Uterus (tissue), 4 donors: ENCODE results near the gene GZF1. TPM values are rescaled to one million over a fixed set of nuclear protein-coding genes. Genes with fewer than 3 reads are reported as not detected.

Experiments used
- DNase-seq, 2 donors: peaks; one replicate each; pipeline ENCODE4 v3.0.0-alpha.2; 2019 to 2020
- H3K27ac ChIP-seq, 2 donors: fragments of 200-600 bp; sonication (generic); 1 replicate in 1 of 2; 2 replicates in 1 of 2; pipeline ENCODE4 v1.5.1; 2016 to 2018
- H3K27me3 ChIP-seq, 2 donors: fragments of 200-600 bp; sonication (generic); one replicate each; pipeline ENCODE4 v1.5.1; 2018 to 2019; ENCODE audit warnings: control low read depth in 1 of 2
- H3K36me3 ChIP-seq, 2 donors: fragments of 200-600 bp; sonication (generic); one replicate each; pipeline ENCODE4 v1.5.1; 2019; ENCODE audit warnings: control low read depth in 1 of 2
- H3K4me1 ChIP-seq, 2 donors: fragments of 200-600 bp; sonication (generic); one replicate each; pipeline ENCODE4 v1.5.1; 2018 to 2019; ENCODE audit warnings: control low read depth in 1 of 2
- H3K4me3 ChIP-seq, 2 donors: fragments of 200-600 bp; sonication (generic); 1 replicate in 1 of 2; 2 replicates in 1 of 2; pipeline ENCODE4 v1.5.1; 2018 to 2019; ENCODE audit warnings: mild to moderate bottlenecking in 1 of 2
- H3K9me3 ChIP-seq, 2 donors: fragments of 200-600 bp; sonication (generic); one replicate each; pipeline ENCODE4 v1.5.1; 2019; ENCODE audit warnings: control low read depth in 1 of 2
- CTCF ChIP-seq, 4 experiments: fragments of 200-600 bp in 2 of 4; fragments of 450-650 bp in 2 of 4; sonication (generic) in 2 of 4; IDR thresholded peaks; one replicate each; pipeline ENCODE4 v1.5.1; 2016 to 2019; ENCODE audit warnings: antibody characterized with exemption in 4 of 4, mild to moderate bottlenecking in 2 of 4, moderate library complexity in 1 of 4
- POLR2A ChIP-seq, 2 donors: fragments of 450-650 bp; IDR thresholded peaks; one replicate each; pipeline ENCODE4 v1.6.1; 2016; ENCODE audit warnings: antibody characterized with exemption in 2 of 2, mild to moderate bottlenecking in 1 of 2, moderate library complexity in 1 of 2
- intact Hi-C: fragments of 100-400 bp; cut with DNase I; formaldehyde crosslinking; loops from one replicate; pipeline ENCODE4 v1.15.1; 2023; ENCODE audit warnings: low total_unique reads
- total RNA-seq, 4 donors: library from RNA; depleted of rRNA in 3 of 4; stranded (reverse); fragments of >200 nt in 3 of 4; gene quantifications; one replicate each; pipeline versions ENCODE4 v1.1.0 to v1.2.4, GENCODE V29; 2014 to 2023
- donor health status: DM: yes; HTN: yes; CAD: no.

GZF1 gene
- total RNA-seq, 4 donors from 2014 or later = 5.9 to 24.5 (median 17.6) TPM

GRCh38 chr20:23396950-23397627 is 35.1 kb downstream of the GZF1 start:
- no peaks in the 10 kb centered on the region for H3K27me3 ChIP-seq
- H3K36me3 ChIP-seq = no peaks in the 10 kb centered on the region
- H3K4me1 ChIP-seq = no peaks in the 10 kb centered on the region
- no peak overlapping the region for H3K27ac ChIP-seq
- no peaks in the 10 kb centered on the region for H3K9me3 ChIP-seq
- intact Hi-C loops = no loop called here
- TF ChIP-seq POLR2A (IDR thresholded peaks at IDR 0.05) = no peak
- TF ChIP-seq CTCF (IDR thresholded peaks at IDR 0.05) = no peak
- no peak for DNase-seq
- no peak overlapping the region for H3K4me3 ChIP-seq

GRCh38 chr20:23397961-23398360 is 36.0 kb downstream of the GZF1 start:
- intact Hi-C loops = no loop called here
- DNase-seq = no peak
- TF ChIP-seq CTCF (IDR thresholded peaks at IDR 0.05) = no peak
- no peak for TF ChIP-seq POLR2A (IDR thresholded peaks at IDR 0.05)
- Histone ChIP-seq H3K27me3 (no peaks in the 10 kb centered on the region), H3K4me1 (no peaks in the 10 kb centered on the region), H3K4me3 (no peak overlapping the region), H3K36me3 (no peaks in the 10 kb centered on the region), H3K27ac (no peak overlapping the region), H3K9me3 (no peaks in the 10 kb centered on the region)

- intact Hi-C loops = no loop called here
- H3K36me3 ChIP-seq = no peaks in the 10 kb centered on the region
- no peak for TF ChIP-seq CTCF (IDR thresholded peaks at IDR 0.05)
- no peak for TF ChIP-seq POLR2A (IDR thresholded peaks at IDR 0.05)
These were observed 37.7 kb downstream of the GZF1 start for GRCh38 chr20:23399568-23400241.

GRCh38 chr20:23401051-23401450 is 39.1 kb downstream of the GZF1 start:
- intact Hi-C loops = no loop called here
- TF ChIP-seq CTCF (IDR thresholded peaks at IDR 0.05) (no peak), POLR2A (IDR thresholded peaks at IDR 0.05) (no peak)
- no peaks in the 10 kb centered on the region for H3K4me1 ChIP-seq
- no peaks in the 10 kb centered on the region for H3K27me3 ChIP-seq
- no peak overlapping the region for H3K4me3 ChIP-seq
- no peak for DNase-seq
- H3K27ac ChIP-seq = no peak overlapping the region
- no peaks in the 10 kb centered on the region for H3K9me3 ChIP-seq
- no peaks in the 10 kb centered on the region for H3K36me3 ChIP-seq

More at GRCh38 chr20:23399568-23400241, 37.7 kb downstream of the GZF1 start:
- no peaks in the 10 kb centered on the region for H3K9me3 ChIP-seq
- no peak for DNase-seq
- no peak overlapping the region for H3K27ac ChIP-seq
- no peaks in the 10 kb centered on the region for H3K27me3 ChIP-seq
- no peaks in the 10 kb centered on the region for H3K4me1 ChIP-seq
- no peak overlapping the region for H3K4me3 ChIP-seq

- intact Hi-C loops = no loop called here
These were observed 41.8 kb downstream of the GZF1 start for GRCh38 chr20:23403751-23404150.

More at GRCh38 chr20:23403751-23404150, 41.8 kb downstream of the GZF1 start:
- H3K4me3 ChIP-seq = no peak overlapping the region
- H3K4me1 ChIP-seq = no peaks in the 10 kb centered on the region
- H3K9me3 ChIP-seq = no peaks in the 10 kb centered on the region
- no peaks in the 10 kb centered on the region for H3K27me3 ChIP-seq
- no peaks in the 10 kb centered on the region for H3K36me3 ChIP-seq
- H3K27ac ChIP-seq = no peak overlapping the region
- DNase-seq = no peak
- no peak for TF ChIP-seq CTCF (IDR thresholded peaks at IDR 0.05)
